GM19324 (cell line): Measurements from ENCODE around the gene ADAMTSL5.
"Not testable (repeated sequence)": the region's sequence is repeated elsewhere in the genome, so short reads cannot be mapped to it uniquely, and the experiment has no call there.

Experiments
- ATAC-seq: cut with Tn5 transposase; IDR thresholded peaks from one replicate; pipeline ENCODE4 v1.9.1; 2021; ENCODE audit warnings: mild to moderate bottlenecking, moderate library complexity; ENCODE audit not compliant: unreplicated experiment, low FRiP score

ADAMTSL5 gene

GRCh38 chr19:1530856-1531255 is 18.0 kb upstream of the ADAMTSL5 start:
- ATAC-seq, result not testable (repeated sequence)

GRCh38 chr19:1529430-1529816 is 16.6 kb upstream of the ADAMTSL5 start:
- ATAC-seq, result no peak

- ATAC-seq, result no peak
Measured at GRCh38 chr19:1528596-1529429, 16.0 kb upstream of the ADAMTSL5 start.

GRCh38 chr19:1527650-1528309 is 15.0 kb upstream of the ADAMTSL5 start:
- ATAC-seq, result no peak

- no peak for ATAC-seq
Measured at GRCh38 chr19:1526979-1527649, 14.3 kb upstream of the ADAMTSL5 start.

DNA sequence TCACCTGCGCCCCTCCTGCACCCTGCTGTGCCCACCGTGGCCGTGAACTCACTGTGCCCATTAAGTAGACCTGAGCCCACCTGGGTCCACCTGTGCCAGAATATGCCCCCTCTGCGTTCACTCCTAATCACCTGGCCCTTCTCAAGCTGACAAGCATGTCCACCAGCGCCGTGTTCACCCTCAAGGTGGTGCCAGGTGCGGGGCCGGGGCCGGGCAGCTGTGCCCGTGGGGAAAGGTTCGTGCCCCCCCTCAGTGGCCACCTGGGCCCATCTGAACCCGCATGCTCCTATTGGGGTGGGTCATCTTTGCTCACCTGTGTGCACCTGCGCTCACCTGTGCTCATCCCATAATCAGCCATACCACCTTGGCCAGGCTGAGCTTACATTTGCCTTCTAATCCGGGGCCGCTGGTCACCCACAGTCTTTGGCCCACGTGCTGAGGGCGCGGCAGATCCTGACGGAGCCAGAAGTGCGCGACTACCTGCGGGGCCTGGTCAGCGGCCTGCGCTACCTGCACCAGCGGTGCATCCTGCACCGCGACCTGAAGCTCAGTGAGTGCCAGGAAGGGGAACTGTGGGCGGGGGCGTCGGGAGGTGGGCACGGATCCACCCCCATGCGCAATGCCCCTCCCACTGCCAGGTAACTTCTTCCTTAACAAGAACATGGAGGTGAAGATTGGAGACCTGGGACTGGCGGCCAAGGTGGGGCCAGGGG is 13.4 kb upstream of the ADAMTSL5 start:
- no peak for ATAC-seq

DNA sequence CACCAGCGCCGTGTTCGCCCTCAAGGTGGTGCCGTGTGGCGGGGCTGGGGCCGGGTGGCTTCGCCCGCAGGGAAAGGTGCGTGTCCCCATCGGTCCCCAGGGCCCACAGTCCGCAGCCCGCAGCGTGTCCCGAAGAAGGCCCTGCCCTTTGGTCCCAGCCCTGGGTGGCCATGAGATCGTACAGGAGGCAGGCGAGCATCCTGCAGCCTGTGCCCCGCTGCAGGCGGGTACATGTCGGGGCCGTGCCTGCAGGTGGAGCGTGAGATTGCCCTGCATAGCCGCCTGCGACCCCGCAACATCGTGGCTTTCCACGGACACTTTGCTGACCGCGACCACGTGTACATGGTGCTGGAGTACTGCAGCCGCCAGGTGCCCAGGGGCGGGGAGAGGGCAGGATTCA is 12.5 kb upstream of the ADAMTSL5 start:
- ATAC-seq, result no peak

DNA sequence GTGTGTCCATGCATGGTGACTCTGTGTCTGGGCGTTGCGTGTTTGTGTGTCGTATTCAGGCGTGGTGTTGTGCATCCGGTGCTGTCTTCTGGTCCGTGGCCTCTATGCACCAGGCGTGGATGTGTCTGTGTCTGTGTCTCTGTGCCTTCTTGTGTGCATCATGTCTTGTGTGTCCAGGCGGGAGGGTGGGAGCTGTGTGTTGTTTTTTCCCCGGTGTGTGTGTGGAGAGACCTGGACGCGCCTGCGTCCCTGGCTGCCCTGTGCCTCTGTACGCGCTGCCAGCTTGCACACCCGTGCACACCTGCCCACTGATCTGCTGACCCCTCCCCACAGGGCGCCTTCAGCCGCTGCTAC is 12.1 kb upstream of the ADAMTSL5 start:
- no peak for ATAC-seq

GRCh38 chr19:1524287-1524971 is 11.6 kb upstream of the ADAMTSL5 start:
- ATAC-seq, result no peak

DNA sequence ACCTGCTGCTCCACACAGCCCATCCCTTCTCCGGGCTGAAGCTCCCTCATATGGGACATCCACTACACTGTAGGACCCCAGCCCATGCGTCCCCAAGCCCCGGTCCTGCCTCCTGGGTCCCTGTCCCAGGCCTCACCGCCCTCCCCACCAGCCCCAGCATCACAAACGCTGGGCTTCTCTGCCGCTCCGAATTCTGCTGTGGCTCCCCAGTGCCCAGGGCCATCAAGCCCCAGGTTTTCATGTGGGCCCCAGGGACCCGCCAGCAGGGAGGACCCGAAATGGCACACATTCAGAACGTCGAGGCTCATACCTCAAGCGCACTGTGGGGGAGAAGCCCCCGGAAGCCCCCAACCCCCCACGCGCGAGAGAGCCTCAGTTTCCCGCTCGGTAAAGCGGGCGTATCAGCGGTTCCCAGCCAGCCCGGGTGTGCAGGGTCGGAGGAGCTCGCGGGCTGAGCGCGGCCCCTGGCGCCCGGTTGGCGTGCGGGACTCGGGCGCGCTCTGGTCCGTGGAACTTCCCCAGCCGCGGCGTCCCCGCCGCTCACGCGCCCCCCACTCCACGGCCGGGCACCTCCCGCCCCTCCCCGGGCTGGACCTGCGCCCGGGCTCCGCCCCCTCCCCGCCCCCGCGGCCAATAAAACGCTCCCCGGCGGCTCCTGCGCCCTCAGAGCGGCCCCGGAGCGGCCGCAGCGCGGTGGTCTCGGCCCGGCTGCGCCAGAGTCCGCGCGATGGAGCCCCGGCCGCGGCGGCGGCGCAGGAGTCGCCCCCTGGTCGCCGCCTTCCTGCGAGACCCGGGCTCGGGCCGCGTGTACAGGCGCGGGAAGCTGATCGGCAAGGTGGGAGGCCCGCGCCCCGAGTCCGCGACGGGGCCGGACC is 10.8 kb upstream of the ADAMTSL5 start, which contains the start of gene PLK5:
Gene PLK5 (plus strand): TSS at position 666 of the 875 bp plus-strand sequence. CDS start 2,920 bp downstream, outside the sequence.
- ATAC-seq, result no peak

DNA sequence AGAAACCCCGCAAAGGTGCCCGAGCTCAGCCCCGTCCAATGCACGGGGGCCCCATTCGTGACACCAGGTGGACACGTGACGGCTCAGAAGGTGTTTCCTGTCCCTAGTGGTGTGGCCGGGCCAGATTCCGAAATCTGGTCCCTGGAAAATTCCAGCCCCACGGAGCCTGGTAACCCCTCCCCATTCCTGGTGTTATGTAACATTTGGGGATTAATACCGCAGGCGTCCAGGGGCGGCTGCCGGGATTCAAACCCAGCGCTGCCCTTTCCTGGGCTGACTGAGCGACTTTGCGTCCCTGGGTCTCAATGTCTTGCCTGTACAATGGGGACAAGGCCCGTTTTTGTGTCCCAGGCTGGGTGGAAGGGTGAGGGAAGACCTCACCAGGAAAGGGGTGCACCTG is 10.0 kb upstream of the ADAMTSL5 start:
- no peak for ATAC-seq

DNA sequence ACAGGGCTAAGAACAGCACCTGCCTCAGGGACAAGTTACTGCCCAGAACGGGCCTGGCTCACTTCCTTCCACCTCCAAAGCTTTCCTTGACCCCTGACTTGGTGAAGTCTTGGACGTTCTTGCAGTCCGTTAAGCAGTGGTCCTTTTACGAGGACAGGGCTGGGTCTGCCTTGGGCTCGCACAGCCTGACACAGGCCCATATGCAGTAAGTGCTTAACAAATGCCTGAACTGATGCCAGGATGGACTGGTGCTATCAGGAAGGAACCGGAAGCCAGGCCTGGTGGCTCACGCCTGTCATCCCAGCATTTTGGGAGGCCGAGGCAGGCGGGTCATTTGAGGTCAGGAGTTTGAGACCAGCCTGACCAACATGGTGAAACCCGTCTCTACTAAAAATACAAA is 9.2 kb upstream of the ADAMTSL5 start:
- ATAC-seq, result no peak

DNA sequence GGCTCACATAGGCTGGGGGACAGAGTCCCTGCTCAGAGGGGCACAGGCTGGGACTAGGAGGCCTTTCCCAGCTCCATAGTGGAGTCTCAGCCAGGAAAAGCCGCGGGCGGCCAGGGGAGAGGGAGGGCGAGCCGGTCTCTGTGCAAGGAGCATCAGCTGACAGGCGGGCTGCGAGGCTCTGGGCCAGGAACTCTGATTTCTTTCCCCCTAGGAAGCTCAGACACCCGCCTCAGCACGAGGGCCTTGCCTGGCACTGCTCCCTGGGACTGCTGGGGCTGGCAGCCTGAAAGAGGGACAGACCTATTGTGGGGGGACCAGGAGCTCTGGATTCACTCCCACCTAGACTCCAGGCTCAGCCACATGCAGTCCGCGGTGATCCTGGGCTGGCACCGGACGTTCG is 8.8 kb upstream of the ADAMTSL5 start:
- no peak for ATAC-seq

- no peak for ATAC-seq
Measured at GRCh38 chr19:1520203-1520780, 7.5 kb upstream of the ADAMTSL5 start.

DNA sequence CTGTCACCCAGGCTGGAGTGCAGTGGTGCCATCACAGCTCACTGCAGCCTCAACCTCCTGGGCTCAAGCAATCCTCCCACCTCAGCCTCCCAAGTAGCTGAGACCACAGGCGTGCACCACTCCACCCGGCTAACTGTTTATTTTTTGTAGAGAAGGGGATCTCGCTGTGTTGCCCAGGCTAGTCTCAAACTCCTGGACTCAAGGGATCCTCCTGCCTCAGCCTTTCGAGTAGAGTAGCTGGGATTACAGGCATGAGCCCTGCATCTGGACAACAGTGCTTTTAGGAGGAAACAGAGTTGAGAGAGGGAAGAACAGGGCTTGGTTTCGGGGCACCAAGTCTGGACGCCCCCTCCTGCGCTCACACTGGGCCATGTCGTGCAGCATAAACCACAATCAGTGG is 7.0 kb upstream of the ADAMTSL5 start:
- not testable (repeated sequence) for ATAC-seq

- no peak for ATAC-seq
Measured at GRCh38 chr19:1518471-1518870, 5.7 kb upstream of the ADAMTSL5 start.

- no peak for ATAC-seq
Measured at GRCh38 chr19:1516395-1516753, 3.6 kb upstream of the ADAMTSL5 start.

GRCh38 chr19:1514986-1515721 is 2.3 kb upstream of the ADAMTSL5 start:
- ATAC-seq, result no peak
